NT2/D1 (cell line): ENCODE results near the gene FCN2.

Source experiments
- DNase-seq: peaks from one replicate; pipeline ENCODE4 v3.0.0-alpha.2; 2011; ENCODE audit warnings: low read depth, low spot score
- H3K27me3 ChIP-seq: 2 replicates; pipeline ENCODE4 v1.6.0; 2011; ENCODE audit warnings: mild to moderate bottlenecking; ENCODE audit not compliant: insufficient read length, insufficient read depth
- H3K36me3 ChIP-seq: 2 replicates; pipeline ENCODE4 v1.6.1; 2011; ENCODE audit warnings: mild to moderate bottlenecking, low read length, mixed read lengths; ENCODE audit not compliant: insufficient read depth, insufficient read length
- H3K4me1 ChIP-seq: 2 replicates; pipeline ENCODE4 v1.5.1; 2011; ENCODE audit not compliant: insufficient read depth, insufficient read length
- H3K4me3 ChIP-seq: 2 replicates; pipeline ENCODE4 v1.5.1; 2011; ENCODE audit warnings: low read depth; ENCODE audit not compliant: insufficient read length
- H3K9ac ChIP-seq: 2 replicates; pipeline ENCODE4 v1.6.0; 2011; ENCODE audit warnings: low read depth; ENCODE audit not compliant: insufficient read length
- H3K9me3 ChIP-seq: 2 replicates; pipeline ENCODE4 v1.5.1; 2011; ENCODE audit warnings: mild to moderate bottlenecking, low read length; ENCODE audit not compliant: insufficient read depth
- SUZ12 ChIP-seq: IDR thresholded peaks from 2 replicates; pipeline ENCODE4 v1.6.1; 2011; ENCODE audit not compliant: insufficient read length, insufficient read depth; ENCODE audit errors: extremely low read depth
- YY1 ChIP-seq: IDR thresholded peaks from 2 replicates; pipeline ENCODE4 v1.6.1; 2011; ENCODE audit not compliant: insufficient read length, insufficient read depth
- ZNF274 ChIP-seq: IDR thresholded peaks from 2 replicates; pipeline ENCODE4 v1.6.1; 2011; ENCODE audit warnings: mild to moderate bottlenecking, low read depth, low read length

FCN2 gene

DNA sequence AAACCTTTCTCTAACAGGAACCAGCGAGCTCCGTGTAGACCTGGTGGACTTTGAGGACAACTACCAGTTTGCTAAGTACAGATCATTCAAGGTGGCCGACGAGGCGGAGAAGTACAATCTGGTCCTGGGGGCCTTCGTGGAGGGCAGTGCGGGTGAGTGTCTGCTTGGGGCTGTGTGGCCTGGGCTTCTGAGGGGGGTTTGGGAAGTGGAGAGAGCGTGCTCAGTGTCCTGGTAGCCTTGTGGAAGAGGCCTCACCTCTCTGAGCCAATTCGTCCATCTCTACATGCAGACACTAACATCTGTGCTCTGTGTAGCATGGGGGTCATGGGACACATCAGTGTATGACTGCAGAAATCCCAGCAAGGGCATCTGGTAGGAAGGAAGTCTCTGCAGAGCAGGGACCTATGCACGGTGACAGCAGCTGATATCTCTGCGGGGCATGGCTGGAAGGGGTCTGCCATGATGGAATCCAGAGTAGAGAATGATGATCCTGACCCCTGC, 5.9 kb downstream of the FCN2 start:
- DNase-seq, result no peak
- H3K4me1 ChIP-seq, result peaks cover 6% of the 10 kb centered on the region
- no peaks in the 10 kb centered on the region for H3K27me3 ChIP-seq

DNA sequence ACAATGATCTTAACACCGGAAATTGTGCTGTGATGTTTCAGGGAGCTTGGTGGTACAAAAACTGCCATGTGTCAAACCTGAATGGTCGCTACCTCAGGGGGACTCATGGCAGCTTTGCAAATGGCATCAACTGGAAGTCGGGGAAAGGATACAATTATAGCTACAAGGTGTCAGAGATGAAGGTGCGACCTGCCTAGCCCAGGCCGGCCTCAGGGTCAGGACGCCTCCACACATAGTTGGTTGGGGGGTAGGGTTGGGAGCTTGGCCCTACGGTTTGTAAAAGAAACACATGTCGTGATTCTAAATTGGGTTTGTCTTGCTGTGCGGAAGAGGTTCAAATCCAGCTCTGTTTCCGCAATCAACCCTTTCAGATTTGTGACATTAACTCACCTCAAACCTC, 6.6 kb downstream of the FCN2 start:
- Histone ChIP-seq H3K9me3 (no peaks in the 10 kb centered on the region), H3K4me1 (peaks cover 5% of the 10 kb centered on the region), H3K4me3 (no peak overlapping the region), H3K36me3 (no peaks in the 10 kb centered on the region), H3K9ac (no peak overlapping the region), H3K27me3 (no peaks in the 10 kb centered on the region)
- DNase-seq, result no peak
- TF ChIP-seq ZNF274, result no peak

More for the DNA sequence above, 5.9 kb downstream of the FCN2 start:
- Histone ChIP-seq H3K9me3 (no peaks in the 10 kb centered on the region), H3K36me3 (no peaks in the 10 kb centered on the region), H3K4me3 (no peak overlapping the region), H3K9ac (no peak overlapping the region)
- no peak for TF ChIP-seq SUZ12
- TF ChIP-seq YY1, result no peak
- TF ChIP-seq ZNF274, result no peak

DNA sequence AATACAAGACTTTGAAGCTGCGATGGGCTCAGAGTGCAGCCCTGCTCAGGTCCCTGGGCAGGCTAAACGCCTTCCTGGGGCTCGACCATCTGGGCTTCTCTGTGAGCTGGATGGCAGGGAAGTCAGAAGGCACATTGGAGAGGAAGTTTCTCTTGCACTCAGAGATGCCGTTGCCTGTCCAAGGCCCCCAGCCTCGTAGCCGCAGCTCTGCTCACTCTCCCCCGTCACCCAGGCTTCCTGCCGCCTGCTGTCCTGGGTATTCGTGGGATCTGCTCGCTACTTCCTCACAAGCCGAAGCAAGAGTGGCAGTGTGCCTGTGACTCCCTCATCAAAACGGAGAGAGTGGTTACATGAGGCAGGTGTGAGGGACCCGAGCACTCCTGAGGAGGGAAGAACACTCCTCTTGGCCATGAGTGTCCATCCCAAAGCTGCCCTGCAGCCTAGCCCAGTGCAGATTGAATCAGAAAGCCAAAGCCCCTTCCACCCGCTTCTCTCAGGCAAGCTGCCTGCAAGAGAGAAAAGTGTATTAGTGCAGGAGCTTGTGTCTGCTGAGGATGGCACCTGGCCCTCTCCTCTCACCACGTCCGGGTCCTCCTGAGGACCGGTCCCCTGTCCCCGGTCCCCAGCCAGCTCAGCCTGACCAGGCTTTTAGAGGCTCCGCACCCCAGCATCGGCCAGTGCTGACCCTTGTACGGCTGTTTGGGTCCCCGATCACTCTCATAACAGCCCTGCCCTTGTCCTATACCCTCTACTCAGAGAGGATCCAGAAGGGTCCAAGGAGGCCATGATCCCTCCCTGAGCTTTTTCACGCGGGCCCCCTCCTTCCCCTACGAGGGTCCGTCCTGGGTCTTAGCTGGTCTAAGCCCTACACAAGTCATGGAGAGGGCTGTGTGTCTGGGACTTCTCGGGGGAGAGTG, 7.3 kb downstream of the FCN2 start:
- Histone ChIP-seq H3K27me3 (no peaks in the 10 kb centered on the region), H3K36me3 (no peaks in the 10 kb centered on the region), H3K4me3 (no peak overlapping the region), H3K9ac (no peak overlapping the region), H3K4me1 (peaks cover 5% of the 10 kb centered on the region), H3K9me3 (no peaks in the 10 kb centered on the region)
- DNase-seq, result no peak
- TF ChIP-seq ZNF274 (no peak), SUZ12 (no peak), YY1 (no peak)

DNA sequence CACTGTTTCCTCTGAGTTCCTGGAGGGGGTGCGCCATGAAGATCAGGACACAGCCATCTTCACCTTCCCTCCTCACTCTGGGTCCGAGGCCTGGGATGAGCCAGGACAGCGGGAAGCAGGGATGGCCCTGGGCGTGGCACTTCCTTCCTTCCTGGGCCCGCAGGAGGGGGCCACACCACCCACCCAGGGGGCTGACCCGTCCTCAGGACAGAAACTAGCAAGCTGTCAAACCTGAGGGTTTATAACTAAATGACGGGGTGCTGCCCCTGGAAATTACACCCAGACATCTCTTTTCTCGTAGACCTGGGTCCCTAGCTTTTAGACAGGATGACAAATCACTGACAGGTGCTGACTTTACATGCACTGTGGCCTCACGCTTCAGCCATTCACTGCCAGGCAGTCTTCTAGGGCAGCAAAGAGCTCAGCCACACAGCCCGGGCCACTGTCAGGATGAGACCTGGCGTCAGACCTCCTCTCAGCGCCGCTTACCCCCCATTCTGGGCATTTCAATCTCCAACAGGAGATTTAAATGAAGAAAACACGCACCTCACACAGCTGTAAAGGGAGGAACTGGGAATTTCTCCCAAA, 8.1 kb downstream of the FCN2 start:
- no peak overlapping the region for H3K4me3 ChIP-seq
- no peaks in the 10 kb centered on the region for H3K27me3 ChIP-seq
- no peak for DNase-seq
- no peaks in the 10 kb centered on the region for H3K36me3 ChIP-seq
- no peak overlapping the region for H3K9ac ChIP-seq
- peaks cover 1% of the 10 kb centered on the region; the same call in 1 of the 2 replicates for H3K9me3 ChIP-seq
- peaks cover 5% of the 10 kb centered on the region for H3K4me1 ChIP-seq
- TF ChIP-seq SUZ12 (no peak), ZNF274 (no peak), YY1 (no peak)

DNA sequence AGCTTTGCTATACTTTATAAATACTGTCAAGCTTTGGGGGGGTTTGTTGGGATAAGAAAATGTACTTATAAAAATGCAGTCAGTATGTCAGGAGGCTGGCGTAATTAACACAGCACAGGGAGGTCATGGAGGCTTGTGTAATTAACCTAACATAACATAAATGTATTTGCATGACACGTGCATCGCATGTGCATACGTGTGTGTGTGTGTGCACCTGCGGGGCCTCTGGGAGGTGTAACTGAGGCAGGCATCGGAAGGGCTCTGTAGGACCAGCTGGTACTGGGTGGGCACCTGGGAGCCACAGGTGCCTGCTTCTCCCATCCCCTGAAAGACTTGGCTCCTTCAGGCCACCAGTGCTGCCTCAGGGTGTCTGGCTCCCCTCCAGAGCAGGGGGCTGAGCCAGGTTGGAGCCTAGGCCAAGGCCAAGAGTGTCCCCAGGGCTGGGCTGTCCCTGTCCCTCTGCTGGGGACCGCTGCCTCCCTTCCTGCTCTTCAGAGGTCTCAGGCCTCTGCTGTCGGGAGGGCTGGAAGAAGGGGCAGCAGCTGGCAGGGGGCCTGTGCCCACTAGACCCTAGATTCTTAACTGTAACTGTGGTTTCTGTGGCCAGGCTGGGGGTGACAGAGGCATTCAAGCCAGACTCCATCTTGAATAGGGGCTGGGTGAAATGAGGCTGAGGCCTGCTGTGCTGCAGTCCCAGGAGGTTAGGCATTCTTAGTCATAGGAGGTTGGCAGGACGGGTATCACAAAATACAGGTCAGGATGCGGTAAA, 9.0 kb downstream of the FCN2 start:
- peaks cover 10% of the 10 kb centered on the region for H3K9me3 ChIP-seq
- no peak overlapping the region for H3K9ac ChIP-seq
- H3K4me1 ChIP-seq, result peaks cover 5% of the 10 kb centered on the region
- no peak for TF ChIP-seq SUZ12
- no peak for TF ChIP-seq YY1
- TF ChIP-seq ZNF274, result no peak
- no peaks in the 10 kb centered on the region for H3K27me3 ChIP-seq
- no peak overlapping the region for H3K4me3 ChIP-seq
- H3K36me3 ChIP-seq, result no peaks in the 10 kb centered on the region
- no peak for DNase-seq

DNA sequence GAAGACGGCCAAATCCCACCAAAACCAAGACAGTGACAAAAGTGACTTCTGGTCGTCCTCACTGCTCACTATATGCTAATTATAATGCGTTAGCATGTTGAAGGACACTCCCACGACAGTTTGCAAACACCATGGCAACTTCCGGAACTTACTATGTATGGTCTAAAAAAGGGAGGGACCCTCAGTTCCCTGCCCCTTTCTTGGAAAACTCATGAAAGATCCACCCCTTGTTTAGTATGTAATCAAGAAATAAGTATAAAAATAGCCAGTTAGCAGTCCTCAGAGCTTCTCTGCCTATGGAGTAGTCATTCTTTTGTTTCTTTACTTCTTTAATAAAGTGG, 9.5 kb downstream of the FCN2 start:
- H3K4me3 ChIP-seq, result no peak overlapping the region
- H3K9me3 ChIP-seq, result peaks cover 15% of the 10 kb centered on the region
- H3K4me1 ChIP-seq, result peaks cover 5% of the 10 kb centered on the region
- H3K36me3 ChIP-seq, result no peaks in the 10 kb centered on the region
- TF ChIP-seq SUZ12 (no peak), YY1 (no peak), ZNF274 (no peak)
- no peak overlapping the region for H3K9ac ChIP-seq
- H3K27me3 ChIP-seq, result no peaks in the 10 kb centered on the region
- DNase-seq, result no peak

DNA sequence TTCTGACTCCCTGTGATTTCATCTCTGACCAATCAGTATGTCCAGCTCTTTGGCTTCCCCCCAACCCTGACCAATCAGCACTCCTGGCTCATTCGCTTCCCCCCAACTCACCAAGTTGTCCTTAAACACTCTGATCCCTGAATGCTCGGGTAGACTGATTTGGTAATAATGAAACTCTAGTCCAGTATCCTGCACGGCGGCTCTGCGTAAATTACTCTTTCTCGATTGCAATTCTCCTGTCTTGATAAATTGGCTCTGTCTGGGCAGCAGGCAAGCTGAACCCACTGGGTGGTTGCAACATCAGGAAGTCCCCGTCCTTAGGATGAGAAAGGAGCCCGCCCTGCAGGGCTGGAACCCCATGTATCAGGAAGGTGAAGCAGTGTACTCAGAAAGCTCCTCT, 10.4 kb downstream of the FCN2 start:
- no peak for DNase-seq
- H3K9me3 ChIP-seq, result peaks cover 16% of the 10 kb centered on the region
- no peaks in the 10 kb centered on the region for H3K36me3 ChIP-seq
- H3K9ac ChIP-seq, result no peak overlapping the region
- H3K27me3 ChIP-seq, result no peaks in the 10 kb centered on the region
- no peak for TF ChIP-seq YY1
- no peak for TF ChIP-seq ZNF274
- TF ChIP-seq SUZ12, result no peak
- peaks cover 5% of the 10 kb centered on the region for H3K4me1 ChIP-seq
- H3K4me3 ChIP-seq, result no peak overlapping the region
